MCF 10A (cell line): ENCODE data around the gene C19orf33. TPM values are rescaled to one million over a fixed set of nuclear protein-coding genes. Genes with fewer than 3 reads are reported as not detected.

ENCODE experiments used
- BruUV-seq: library from RNA; stranded (reverse); fragments of 400-500 nt; replicated peaks from 2 replicates; lab custom pipeline; 2021; lab: Mats Ljungman, UMichigan
- CTCF ChIA-PET: fragments of 300-600 bp; sonication (Branson Sonifier 250); formaldehyde crosslinking; extraction: SDS; loops from one replicate; lab custom pipeline; 2021; ENCODE audit warnings: antibody characterized with exemption, inconsistent platforms; lab: Yijun Ruan, JAX
- POLR2A ChIA-PET: fragments of 300-600, 350-650 bp; sonication (Branson Sonifier 250); formaldehyde crosslinking; extraction: SDS; loops from one replicate; lab custom pipeline; 2020; ENCODE audit warnings: antibody characterized with exemption, inconsistent platforms; lab: Yijun Ruan, JAX
- DNase-seq: peaks from one replicate; pipeline ENCODE4 v3.0.0-alpha.2; 2018; ENCODE audit not compliant: unreplicated experiment
- H3K27ac Mint-ChIP-seq: one replicate; pipeline ENCODE4 v1.8.0; 2022; ENCODE audit warnings: mild to moderate bottlenecking, low read depth, mixed read lengths; ENCODE audit not compliant: unreplicated experiment
- H3K27me3 Mint-ChIP-seq: one replicate; pipeline ENCODE4 v1.8.0; 2022; ENCODE audit warnings: mixed read lengths; ENCODE audit not compliant: insufficient read depth, unreplicated experiment
- H3K36me3 Mint-ChIP-seq: one replicate; pipeline ENCODE4 v1.8.0; 2022; ENCODE audit warnings: mild to moderate bottlenecking, moderate library complexity, mixed read lengths; ENCODE audit not compliant: insufficient read depth, unreplicated experiment
- H3K4me1 Mint-ChIP-seq: one replicate; pipeline ENCODE4 v1.8.0; 2022; ENCODE audit warnings: mixed read lengths; ENCODE audit not compliant: insufficient read depth, unreplicated experiment
- H3K4me3 Mint-ChIP-seq: one replicate; pipeline ENCODE4 v1.8.0; 2022; ENCODE audit warnings: mild to moderate bottlenecking, moderate library complexity, mixed read lengths; ENCODE audit not compliant: unreplicated experiment
- H3K9me3 Mint-ChIP-seq: one replicate; pipeline ENCODE4 v1.8.0; 2022; ENCODE audit warnings: mixed read lengths; ENCODE audit not compliant: unreplicated experiment
- intact Hi-C: fragments of 100-400 bp; cut with micrococcal nuclease; formaldehyde crosslinking; loops from 2 replicates; pipeline ENCODE4 v1.14.1; 2022
- total RNA-seq: library from RNA; stranded (reverse); gene quantifications from 2 replicates; pipeline ENCODE4 v1.2.3, GENCODE V29; 2022
- TF ChIP-seq, protein P1 (sequence below): fragments of 200-600 bp; IDR thresholded peaks from one replicate; pipeline ENCODE4 v1.8.0; 2022; ENCODE audit warnings: antibody characterized with exemption, mild to moderate bottlenecking; ENCODE audit not compliant: unreplicated experiment

The C19orf33 gene
- total RNA-seq, 1 experiment from 2014 or later, result 343 TPM

DNA sequence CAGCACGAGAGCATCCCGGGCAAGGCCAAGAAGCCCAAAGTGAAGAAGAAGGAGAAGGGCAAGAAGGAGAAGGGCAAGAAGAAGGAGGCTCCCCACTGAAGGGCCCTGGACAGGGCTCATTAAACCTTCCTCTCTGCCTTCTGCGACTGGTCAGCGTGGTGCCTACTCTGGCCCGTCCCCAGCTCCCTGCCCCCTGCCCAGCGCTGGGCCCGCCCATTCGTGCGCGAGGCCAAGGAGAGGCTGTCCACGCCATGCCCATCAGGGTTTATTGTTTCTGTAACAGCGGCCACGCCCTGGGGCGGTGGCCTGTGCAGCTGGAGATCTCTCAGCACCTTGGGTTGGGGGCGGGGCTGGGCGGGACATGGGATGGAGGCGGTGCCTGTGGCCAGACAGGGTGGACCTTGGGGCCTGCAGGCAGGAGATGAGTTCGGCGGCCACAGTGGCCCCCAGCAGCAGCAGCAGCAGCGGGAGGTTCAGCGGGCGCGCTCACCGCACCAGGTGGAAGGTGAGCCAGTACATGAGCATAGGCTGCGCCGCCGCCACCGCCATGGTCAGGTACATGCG, 897 bp downstream of the C19orf33 start:
- intact Hi-C loops, result loop anchor here (1.0 to 2.0 kb wide), 2 partner anchors 10 to 30 kb away; partner anchors contain the start of genes CATSPERG and YIF1B
- H3K36me3 Mint-ChIP-seq, result peaks cover 40% of the 10 kb centered on the region
- peak overlapping the region; percentile 91 for H3K27ac Mint-ChIP-seq
- DNase-seq, result peak; percentile 99
- H3K27me3 Mint-ChIP-seq, result no peaks in the 10 kb centered on the region
- TF ChIP-seq, protein P1, sequence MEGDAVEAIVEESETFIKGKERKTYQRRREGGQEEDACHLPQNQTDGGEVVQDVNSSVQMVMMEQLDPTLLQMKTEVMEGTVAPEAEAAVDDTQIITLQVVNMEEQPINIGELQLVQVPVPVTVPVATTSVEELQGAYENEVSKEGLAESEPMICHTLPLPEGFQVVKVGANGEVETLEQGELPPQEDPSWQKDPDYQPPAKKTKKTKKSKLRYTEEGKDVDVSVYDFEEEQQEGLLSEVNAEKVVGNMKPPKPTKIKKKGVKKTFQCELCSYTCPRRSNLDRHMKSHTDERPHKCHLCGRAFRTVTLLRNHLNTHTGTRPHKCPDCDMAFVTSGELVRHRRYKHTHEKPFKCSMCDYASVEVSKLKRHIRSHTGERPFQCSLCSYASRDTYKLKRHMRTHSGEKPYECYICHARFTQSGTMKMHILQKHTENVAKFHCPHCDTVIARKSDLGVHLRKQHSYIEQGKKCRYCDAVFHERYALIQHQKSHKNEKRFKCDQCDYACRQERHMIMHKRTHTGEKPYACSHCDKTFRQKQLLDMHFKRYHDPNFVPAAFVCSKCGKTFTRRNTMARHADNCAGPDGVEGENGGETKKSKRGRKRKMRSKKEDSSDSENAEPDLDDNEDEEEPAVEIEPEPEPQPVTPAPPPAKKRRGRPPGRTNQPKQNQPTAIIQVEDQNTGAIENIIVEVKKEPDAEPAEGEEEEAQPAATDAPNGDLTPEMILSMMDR, result no peak
- ChIA-PET POLR2A (interaction anchor here (0.7 to 3.8 kb wide), 19 partner anchors 9 to 1099 kb away, joined by 3 to 49 read pairs (median 6); partner anchors contain the start of genes CATSPERG, GGN, KCNK6 and PSMD8), CTCF (interaction anchor here (0.9 to 1.8 kb wide), 3 partner anchors 14 to 61 kb away, joined by 3 to 9 read pairs (median 4); no protein-coding TSS in a partner anchor)
- no TSS peak for BruUV-seq
- H3K4me1 Mint-ChIP-seq, result peaks cover 17% of the 10 kb centered on the region
- peaks cover 1% of the 10 kb centered on the region for H3K9me3 Mint-ChIP-seq
- H3K4me3 Mint-ChIP-seq, result peak overlapping the region; percentile 89

DNA sequence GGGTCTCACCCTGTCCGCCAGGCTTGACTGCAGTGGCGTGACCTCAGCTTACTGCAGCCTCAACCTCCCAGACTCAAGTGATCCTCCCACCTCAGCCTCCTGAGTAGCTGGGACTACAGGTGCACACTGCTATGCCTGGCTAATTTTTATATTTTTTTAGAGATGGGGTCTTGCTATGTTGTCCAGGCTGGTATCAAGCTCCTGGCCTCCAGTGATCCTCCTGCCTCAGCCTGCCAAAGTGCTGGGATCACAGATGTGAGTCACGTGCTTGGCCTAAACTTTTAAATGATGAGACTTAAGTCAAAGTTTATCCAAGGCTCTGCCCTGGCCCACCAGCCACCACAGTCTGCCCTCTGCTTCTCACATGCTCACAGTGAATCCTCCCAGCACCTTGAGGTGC, 2.2 kb downstream of the C19orf33 start:
- Mint-ChIP-seq H3K27me3 (no peaks in the 10 kb centered on the region), H3K9me3 (peaks cover 8% of the 10 kb centered on the region), H3K4me3 (no peak overlapping the region), H3K36me3 (peaks cover 40% of the 10 kb centered on the region), H3K4me1 (peaks cover 18% of the 10 kb centered on the region), H3K27ac (no peak overlapping the region)
- no peak for DNase-seq
- CTCF ChIA-PET, result no interaction called here
- TF ChIP-seq, protein P1, result no peak
- intact Hi-C loops, result no loop called here
- POLR2A ChIA-PET, result interaction anchor here (0.7 kb wide), 1 partner anchor 12 kb away, joined by 3 read pairs; no protein-coding TSS in a partner anchor
- BruUV-seq, result no TSS peak

DNA sequence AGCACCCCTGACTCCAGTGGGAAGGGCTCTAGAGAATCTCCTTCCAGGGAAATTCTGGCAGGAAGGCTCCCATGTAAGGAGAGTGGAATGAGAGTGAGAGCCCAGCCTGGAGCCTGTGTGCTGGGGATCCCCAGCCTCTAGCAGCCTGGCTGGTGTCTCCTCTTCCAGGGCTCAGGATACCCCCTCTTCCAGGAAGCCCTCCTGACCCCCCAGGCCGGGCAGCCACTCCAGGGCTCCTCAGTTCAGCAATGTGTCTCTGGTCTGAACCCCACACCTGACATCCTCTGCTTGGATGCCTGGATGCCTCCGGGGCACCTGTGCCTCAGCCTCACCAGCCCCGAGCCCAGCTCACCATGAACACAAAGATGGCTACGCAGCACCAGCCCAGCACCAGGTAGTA, 3.0 kb downstream of the C19orf33 start:
- DNase-seq, result no peak
- TF ChIP-seq, protein P1, result no peak
- Mint-ChIP-seq H3K4me3 (no peak overlapping the region), H3K27me3 (no peaks in the 10 kb centered on the region), H3K9me3 (peaks cover 8% of the 10 kb centered on the region), H3K36me3 (peaks cover 40% of the 10 kb centered on the region), H3K27ac (no peak overlapping the region), H3K4me1 (peaks cover 18% of the 10 kb centered on the region)
- intact Hi-C loops, result no loop called here
- BruUV-seq, result no TSS peak
- ChIA-PET CTCF (interaction anchor here (0.6 to 0.7 kb wide), 2 partner anchors 42 to 64 kb away, joined by 3 to 4 read pairs; no protein-coding TSS in a partner anchor), POLR2A (no interaction called here)

DNA sequence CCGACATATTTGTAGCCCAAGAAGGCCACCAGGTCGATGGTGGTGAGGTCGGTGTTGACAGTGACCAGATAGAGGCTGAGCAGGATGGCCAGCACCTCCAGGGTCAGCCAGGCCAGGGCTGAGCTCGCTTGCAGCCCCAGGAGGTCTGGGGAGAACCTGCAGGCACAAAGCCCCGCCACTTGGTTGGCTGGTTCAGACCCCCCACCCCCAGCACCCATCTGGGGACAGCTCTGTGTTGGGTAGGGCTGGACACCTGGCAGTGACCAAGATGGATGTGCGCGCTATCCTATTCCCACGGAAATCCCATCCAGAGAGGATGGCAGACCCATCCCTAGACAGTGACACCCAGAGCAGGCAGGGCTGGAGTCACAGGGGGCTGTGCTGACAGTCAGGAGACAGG, 3.5 kb downstream of the C19orf33 start:
- Mint-ChIP-seq H3K27ac (peak overlapping the region; percentile 43), H3K36me3 (peaks cover 40% of the 10 kb centered on the region), H3K9me3 (peaks cover 8% of the 10 kb centered on the region), H3K4me3 (no peak overlapping the region), H3K27me3 (no peaks in the 10 kb centered on the region), H3K4me1 (peaks cover 18% of the 10 kb centered on the region)
- ChIA-PET POLR2A (interaction anchor here (0.7 kb wide), 1 partner anchor 11 kb away, joined by 3 read pairs; no protein-coding TSS in a partner anchor), CTCF (interaction anchor here (0.7 to 1.1 kb wide), 2 partner anchors 42 to 61 kb away, joined by 3 to 4 read pairs; no protein-coding TSS in a partner anchor)
- no peak for DNase-seq
- TF ChIP-seq, protein P1, result no peak
- BruUV-seq, result no TSS peak
- intact Hi-C loops, result no loop called here
